ENCODE data around the gene IFNA5. TPM values are rescaled to one million over a fixed set of nuclear protein-coding genes. Genes with fewer than 3 reads are reported as not detected.

IFNA5 gene
- total and polyA plus RNA-seq, 2 of the 13 experiments (the other 11 are each of a cell fraction or from before 2014, with no cell fraction given), result not detected

GRCh38 chr9:21294904-21295538 lies 10.1 kb downstream of the IFNA5 start (continued):
- TF ChIP-seq ZEB1 (IDR thresholded peaks at IDR 0.05; ENCODE audit: insufficient replicate concordance, low read depth), result no peak
- TF ChIP-seq PAF1 (CRISPR knock-in tag; IDR thresholded peaks at IDR 0.05), result no peak
- TF ChIP-seq MXD1 (CRISPR knock-in tag; IDR thresholded peaks at IDR 0.05), result no peak

GRCh38 chr9:21294364-21294774 lies 10.7 kb downstream of the IFNA5 start:
- no peak overlapping the region for H3K4me3 ChIP-seq (replicated peaks in 1 of 3; ENCODE audit: insufficient read depth in 1 of 3, low read depth in 2 of 3, low read length in 3 of 3)
- POLR2A ChIA-PET, result no interaction called here
- H3K36me3 ChIP-seq (replicated peaks in 1 of 2; ENCODE audit: control insufficient read depth in 1 of 2, insufficient read depth in 2 of 2, low read length in 2 of 2), result no peaks in the 10 kb centered on the region
- H3K9ac ChIP-seq (ENCODE audit: insufficient read depth, low read depth, low read length), result no peak overlapping the region
- FAIRE-seq, result no peak
- no peak overlapping the region for H2AFZ ChIP-seq (ENCODE audit: low read length)
- in situ Hi-C loops (cut with HindIII; ENCODE audit: extremely low pct_ligation_motif_present, low pct_unique_long_range_greater_than_20kb) (no loop called here), intact Hi-C loops (cut with micrococcal nuclease; ENCODE audit: unreplicated experiment) (no loop called here)
- no peaks in the 10 kb centered on the region for H3K9me3 ChIP-seq (ENCODE audit: low read length)
- H3K4me2 ChIP-seq (ENCODE audit: low read depth, low read length), result no peak overlapping the region
- no peak overlapping the region for H3K27ac ChIP-seq (ENCODE audit: extremely low read length, insufficient read depth, low read length)
- H3K27me3 ChIP-seq (ENCODE audit: control insufficient read depth in 1 of 2, insufficient read depth in 2 of 2, low read length in 2 of 2), result no peaks in the 10 kb centered on the region
- no peaks in the 10 kb centered on the region for H4K20me1 ChIP-seq (ENCODE audit: insufficient read depth, low read length)
- peak; percentile 6 for DNase-seq (ENCODE audit: low spot score)
- WGBS (ENCODE audit: low lambda C conversion rate), result 0% methylated on average over 1 of the region's 1 CpG
- TF ChIP-seq FOSL2 (CRISPR knock-in tag; IDR thresholded peaks at IDR 0.05) (0 out of 2 replicates have a peak, but pooled peaks have one; percentile 8), NFYC (CRISPR knock-in tag; IDR thresholded peaks at IDR 0.05) (no peak)
- ATAC-seq, result no peak; the same call in 2 of the 3 replicates
- CTCF ChIA-PET (ENCODE audit: low intra/inter-chr PET ratio, low total read pairs), result no interaction called here
- no peaks in the 10 kb centered on the region for H3K79me2 ChIP-seq (ENCODE audit: insufficient read depth, low read length)
- BruUV-seq (replicated peaks), result no TSS peak
- no peaks in the 10 kb centered on the region for H3K4me1 ChIP-seq (ENCODE audit: insufficient read depth, low read length)

GRCh38 chr9:21289848-21290247 lies 15.3 kb downstream of the IFNA5 start:
- Histone ChIP-seq H3K9me3 (ENCODE audit: low read length) (no peaks in the 10 kb centered on the region), H3K4me1 (ENCODE audit: insufficient read depth, low read length) (no peaks in the 10 kb centered on the region), H3K9ac (ENCODE audit: insufficient read depth, low read depth, low read length) (no peak overlapping the region), H3K4me2 (ENCODE audit: low read depth, low read length) (no peak overlapping the region), H2AFZ (ENCODE audit: low read length) (no peak overlapping the region), H3K27me3 (ENCODE audit: control insufficient read depth in 1 of 2, insufficient read depth in 2 of 2, low read length in 2 of 2) (no peaks in the 10 kb centered on the region), H3K27ac (ENCODE audit: extremely low read length, insufficient read depth, low read length) (no peak overlapping the region), H3K4me3 (replicated peaks in 1 of 3; ENCODE audit: insufficient read depth in 1 of 3, low read depth in 2 of 3, low read length in 3 of 3) (no peak overlapping the region), H3K36me3 (replicated peaks in 1 of 2; ENCODE audit: control insufficient read depth in 1 of 2, insufficient read depth in 2 of 2, low read length in 2 of 2) (no peaks in the 10 kb centered on the region), H3K79me2 (ENCODE audit: insufficient read depth, low read length) (no peaks in the 10 kb centered on the region), H4K20me1 (ENCODE audit: insufficient read depth, low read length) (no peaks in the 10 kb centered on the region)
- in situ Hi-C loops (cut with HindIII; ENCODE audit: extremely low pct_ligation_motif_present, low pct_unique_long_range_greater_than_20kb) (no loop called here), intact Hi-C loops (cut with micrococcal nuclease; ENCODE audit: unreplicated experiment) (no loop called here)
- BruUV-seq (replicated peaks), result no TSS peak
- 2% methylated on average over 2 of the region's 2 CpGs for WGBS (ENCODE audit: low lambda C conversion rate)
- no peak for TF ChIP-seq ZNF17 (CRISPR knock-in tag; IDR thresholded peaks at IDR 0.05)
- DNase-seq (ENCODE audit: low spot score) (no peak), FAIRE-seq (no peak), ATAC-seq (no peak)
- ChIA-PET CTCF (ENCODE audit: low intra/inter-chr PET ratio, low total read pairs) (no interaction called here), POLR2A (no interaction called here)

All from HepG2 (cell line).